HL-60 (cell line): Measurements from ENCODE around the gene SCAMP5.

ENCODE experiments used
- DNase-seq, 2 experiments: peaks; one replicate each; pipeline ENCODE4 v3.0.0-alpha.2; 2010 to 2020; ENCODE audit warnings: low read depth in 1 of 2, low spot score in 1 of 2
- H3K27ac ChIP-seq: fragments of 250-450 bp; sonication (Bioruptor Pico); replicated peaks from 2 replicates; pipeline ENCODE4 v1.5.1; 2020; ENCODE audit warnings: mild to moderate bottlenecking, moderate library complexity
- H3K27me3 ChIP-seq: fragments of 250-450 bp; sonication (Bioruptor Pico); 2 replicates; pipeline ENCODE4 v1.5.1; 2021; ENCODE audit warnings: mild to moderate bottlenecking, moderate library complexity; ENCODE audit not compliant: insufficient read depth, poor library complexity, severe bottlenecking
- H3K4me3 ChIP-seq: replicated peaks from 2 replicates; pipeline ENCODE4 v1.5.1; 2011; ENCODE audit warnings: mild to moderate bottlenecking, control low read depth, low read length; ENCODE audit not compliant: insufficient read depth
- GABPA ChIP-seq: IDR thresholded peaks from 2 replicates; pipeline ENCODE4 v1.6.1; 2012; ENCODE audit warnings: low read depth
- POLR2AphosphoS5 ChIP-seq: IDR thresholded peaks from 2 replicates; pipeline ENCODE4 v1.6.1; 2012; ENCODE audit warnings: low read depth
- REST ChIP-seq: IDR thresholded peaks from 2 replicates; pipeline ENCODE4 v1.6.1; 2012; ENCODE audit warnings: low read depth; ENCODE audit not compliant: insufficient replicate concordance
- SPI1 ChIP-seq: IDR thresholded peaks from 2 replicates; pipeline ENCODE4 v1.6.1; 2012; ENCODE audit warnings: low read depth, mild to moderate bottlenecking, borderline replicate concordance
- TF ChIP-seq, protein P1 (sequence below): IDR thresholded peaks from one replicate; pipeline ENCODE4 v1.5.1; 2011; ENCODE audit warnings: low read length, control low read depth, inconsistent platforms; ENCODE audit not compliant: insufficient read depth

SCAMP5 gene

DNA sequence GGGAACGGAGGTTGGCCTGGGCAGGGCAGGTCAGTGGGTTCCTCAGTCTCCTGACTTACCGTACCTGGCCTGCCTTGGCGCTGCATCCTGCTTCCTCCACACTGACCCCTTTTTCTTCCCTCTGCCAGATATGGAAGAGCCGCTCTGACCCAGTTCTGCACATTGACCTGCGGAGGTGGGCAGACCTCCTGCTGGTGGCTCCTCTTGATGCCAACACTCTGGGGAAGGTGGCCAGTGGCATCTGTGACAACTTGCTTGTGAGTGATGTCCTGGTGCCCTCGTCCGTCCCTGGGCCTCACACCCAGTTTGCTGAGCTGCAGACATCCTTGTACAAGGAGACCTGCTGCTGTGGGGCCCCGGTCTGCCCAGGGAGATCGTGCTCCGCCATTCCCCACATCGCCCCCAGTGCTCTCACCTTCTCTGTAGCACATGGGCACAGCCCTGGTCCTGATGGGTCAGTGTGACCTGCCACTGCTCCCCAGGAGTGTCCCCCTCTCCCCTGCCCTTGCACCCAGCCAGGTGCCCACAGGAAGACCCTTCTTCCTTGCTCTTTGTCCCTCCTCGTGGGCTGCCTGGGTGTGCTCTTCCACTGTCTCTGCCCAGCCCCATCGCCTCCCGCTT, 49.0 kb downstream of the SCAMP5 start:
- TF ChIP-seq GABPA (no peak), POLR2AphosphoS5 (no peak), REST (no peak), SPI1 (no peak)
- TF ChIP-seq, protein P1, sequence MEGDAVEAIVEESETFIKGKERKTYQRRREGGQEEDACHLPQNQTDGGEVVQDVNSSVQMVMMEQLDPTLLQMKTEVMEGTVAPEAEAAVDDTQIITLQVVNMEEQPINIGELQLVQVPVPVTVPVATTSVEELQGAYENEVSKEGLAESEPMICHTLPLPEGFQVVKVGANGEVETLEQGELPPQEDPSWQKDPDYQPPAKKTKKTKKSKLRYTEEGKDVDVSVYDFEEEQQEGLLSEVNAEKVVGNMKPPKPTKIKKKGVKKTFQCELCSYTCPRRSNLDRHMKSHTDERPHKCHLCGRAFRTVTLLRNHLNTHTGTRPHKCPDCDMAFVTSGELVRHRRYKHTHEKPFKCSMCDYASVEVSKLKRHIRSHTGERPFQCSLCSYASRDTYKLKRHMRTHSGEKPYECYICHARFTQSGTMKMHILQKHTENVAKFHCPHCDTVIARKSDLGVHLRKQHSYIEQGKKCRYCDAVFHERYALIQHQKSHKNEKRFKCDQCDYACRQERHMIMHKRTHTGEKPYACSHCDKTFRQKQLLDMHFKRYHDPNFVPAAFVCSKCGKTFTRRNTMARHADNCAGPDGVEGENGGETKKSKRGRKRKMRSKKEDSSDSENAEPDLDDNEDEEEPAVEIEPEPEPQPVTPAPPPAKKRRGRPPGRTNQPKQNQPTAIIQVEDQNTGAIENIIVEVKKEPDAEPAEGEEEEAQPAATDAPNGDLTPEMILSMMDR, result no peak
- no peak overlapping the region for H3K4me3 ChIP-seq

DNA sequence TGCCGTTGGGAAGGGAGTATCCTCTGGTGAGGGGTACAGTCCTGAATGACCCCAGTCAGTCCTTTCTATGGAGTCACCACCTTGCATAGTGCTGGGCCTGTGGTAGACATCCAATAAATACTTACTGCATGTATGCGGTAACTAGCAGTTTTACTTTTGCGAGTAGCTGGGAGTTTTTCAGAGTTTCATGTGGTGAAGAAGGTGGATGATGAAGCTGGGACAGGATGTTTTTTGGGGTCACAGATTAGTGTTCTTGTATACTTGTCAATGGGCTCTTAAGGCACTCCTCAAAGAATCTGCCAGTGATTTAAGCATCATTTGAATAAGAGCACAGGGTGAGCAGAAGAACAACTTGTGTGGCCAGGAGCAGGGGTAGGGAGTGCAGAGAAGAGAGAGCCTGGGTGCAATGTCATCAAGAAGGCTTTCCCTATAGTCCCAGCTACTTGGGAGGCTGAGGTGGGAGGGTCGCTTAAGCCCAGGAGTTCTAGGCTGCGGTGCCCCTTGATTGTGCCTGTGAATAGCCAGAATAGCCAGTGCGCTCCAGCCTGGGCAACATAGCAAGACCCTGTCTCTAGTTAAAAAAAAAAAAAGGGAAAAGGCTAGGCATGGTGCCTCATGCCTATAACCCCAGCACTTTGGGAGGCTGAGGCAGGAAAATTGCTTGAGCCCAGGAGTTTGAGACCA, 50.1 kb downstream of the SCAMP5 start:
- Histone ChIP-seq H3K4me3 (no peak overlapping the region), H3K27ac (no peak overlapping the region), H3K27me3 (no peaks in the 10 kb centered on the region)
- no peak for DNase-seq
- TF ChIP-seq, protein P1, result no peak
- TF ChIP-seq SPI1, result no peak
- TF ChIP-seq GABPA, result no peak
- no peak for TF ChIP-seq REST
- no peak for TF ChIP-seq POLR2AphosphoS5

More for the DNA sequence above, 49.0 kb downstream of the SCAMP5 start:
- Histone ChIP-seq H3K27ac (peak overlapping the region; percentile 89), H3K27me3 (no peaks in the 10 kb centered on the region)
- no peak for DNase-seq

DNA sequence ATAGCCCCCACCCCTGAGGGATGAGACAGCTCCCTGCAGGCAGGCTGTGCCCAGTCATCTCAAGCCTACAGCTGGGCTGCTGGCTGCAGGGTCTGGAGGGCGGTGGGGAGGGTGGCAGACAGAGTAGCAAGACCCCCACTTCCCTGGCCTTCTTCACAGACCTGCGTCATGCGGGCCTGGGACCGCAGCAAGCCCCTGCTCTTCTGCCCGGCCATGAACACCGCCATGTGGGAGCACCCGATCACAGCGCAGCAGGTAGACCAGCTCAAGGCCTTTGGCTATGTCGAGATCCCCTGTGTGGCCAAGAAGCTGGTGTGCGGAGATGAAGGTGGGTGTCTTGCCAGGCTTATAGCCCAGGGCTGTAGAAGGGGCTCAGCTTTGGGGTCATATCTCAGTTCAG, 53.0 kb downstream of the SCAMP5 start:
- H3K4me3 ChIP-seq, result no peak overlapping the region
- no peaks in the 10 kb centered on the region for H3K27me3 ChIP-seq
- TF ChIP-seq POLR2AphosphoS5 (no peak), SPI1 (no peak), GABPA (no peak), REST (no peak)
- TF ChIP-seq, protein P1, result no peak
- H3K27ac ChIP-seq, result no peak overlapping the region
- no peak for DNase-seq
